Upper lobe of left lung (tissue), 4 donors: ENCODE data around the gene STARD9.

ENCODE experiments used
- EP300 ChIP-seq, 4 donors: sonication (generic); formaldehyde crosslinking; IDR thresholded peaks; one replicate each; pipeline ENCODE4 v1.5.1; 2017; ENCODE audit warnings: antibody characterized with exemption in 4 of 4, control low read depth in 2 of 4
- POLR2A ChIP-seq, 4 donors: fragments of 450-650 bp; IDR thresholded peaks; one replicate each; pipeline ENCODE4 v1.5.1; 2016 to 2017; ENCODE audit warnings: antibody characterized with exemption in 4 of 4, mild to moderate bottlenecking in 2 of 4
- TF ChIP-seq, protein P1 (sequence below), 6 experiments: fragments of 450-650 bp in 4 of 6; fragments of 200-600 bp in 2 of 6; sonication (generic) in 2 of 6; IDR thresholded peaks; one replicate each; pipeline ENCODE4 v1.5.1; 2016 to 2019; ENCODE audit warnings: antibody characterized with exemption in 6 of 6

DNA sequence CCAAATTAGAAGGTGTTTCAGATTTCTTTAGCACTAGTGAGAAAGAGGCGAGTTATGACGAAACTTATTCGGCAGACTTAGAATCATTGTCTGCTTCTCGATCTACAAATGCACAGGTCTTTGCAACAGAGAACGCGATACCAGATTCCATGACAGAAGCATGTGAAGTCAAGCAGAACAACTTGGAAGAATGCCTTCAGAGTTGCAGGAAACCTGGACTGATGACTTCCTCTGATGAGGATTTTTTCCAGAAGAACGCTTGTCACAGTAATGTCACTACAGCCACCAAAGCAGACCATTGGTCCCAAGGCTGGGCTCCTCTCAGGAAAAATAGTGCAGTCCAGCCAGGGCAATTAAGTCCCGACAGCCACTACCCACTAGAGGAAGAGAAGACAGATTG is 110.9 kb downstream of the STARD9 start:
- TF ChIP-seq, protein P1, sequence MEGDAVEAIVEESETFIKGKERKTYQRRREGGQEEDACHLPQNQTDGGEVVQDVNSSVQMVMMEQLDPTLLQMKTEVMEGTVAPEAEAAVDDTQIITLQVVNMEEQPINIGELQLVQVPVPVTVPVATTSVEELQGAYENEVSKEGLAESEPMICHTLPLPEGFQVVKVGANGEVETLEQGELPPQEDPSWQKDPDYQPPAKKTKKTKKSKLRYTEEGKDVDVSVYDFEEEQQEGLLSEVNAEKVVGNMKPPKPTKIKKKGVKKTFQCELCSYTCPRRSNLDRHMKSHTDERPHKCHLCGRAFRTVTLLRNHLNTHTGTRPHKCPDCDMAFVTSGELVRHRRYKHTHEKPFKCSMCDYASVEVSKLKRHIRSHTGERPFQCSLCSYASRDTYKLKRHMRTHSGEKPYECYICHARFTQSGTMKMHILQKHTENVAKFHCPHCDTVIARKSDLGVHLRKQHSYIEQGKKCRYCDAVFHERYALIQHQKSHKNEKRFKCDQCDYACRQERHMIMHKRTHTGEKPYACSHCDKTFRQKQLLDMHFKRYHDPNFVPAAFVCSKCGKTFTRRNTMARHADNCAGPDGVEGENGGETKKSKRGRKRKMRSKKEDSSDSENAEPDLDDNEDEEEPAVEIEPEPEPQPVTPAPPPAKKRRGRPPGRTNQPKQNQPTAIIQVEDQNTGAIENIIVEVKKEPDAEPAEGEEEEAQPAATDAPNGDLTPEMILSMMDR (IDR thresholded peaks at IDR 0.05): no peak
- no peak for TF ChIP-seq POLR2A (IDR thresholded peaks at IDR 0.05)
- no peak for TF ChIP-seq EP300 (IDR thresholded peaks at IDR 0.05)
